HG03196 (cell line): ENCODE data around the gene IL17RA.

Experiments used
- ATAC-seq: cut with Tn5 transposase; IDR thresholded peaks from one replicate; pipeline ENCODE4 v1.9.1; 2021; ENCODE audit not compliant: unreplicated experiment

The IL17RA gene

GRCh38 chr22:17083811-17084441 lies 874 bp upstream of the IL17RA start:
- ATAC-seq: no peak

- ATAC-seq: no peak
Observed at GRCh38 chr22:17085277-17086181, 729 bp downstream of the IL17RA start.

DNA sequence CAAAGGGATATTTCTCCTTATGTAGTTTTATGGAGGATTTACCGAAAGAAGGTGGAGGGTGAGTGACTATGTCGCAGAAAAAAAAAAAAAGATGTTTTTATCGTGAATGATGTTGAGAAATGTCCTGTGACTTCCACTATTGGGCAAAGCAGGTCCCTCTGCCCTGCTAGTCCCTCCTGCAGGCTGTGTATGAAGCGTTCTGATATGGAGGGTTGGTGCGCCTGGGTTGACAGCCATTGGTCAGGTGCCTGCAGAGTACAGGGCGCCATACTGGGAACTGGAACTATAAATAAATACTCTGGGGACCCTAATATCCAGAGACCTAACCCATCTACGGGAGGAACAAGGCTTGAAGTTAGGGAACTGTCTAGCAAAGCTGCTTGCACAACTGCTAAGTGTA lies 1.5 kb downstream of the IL17RA start:
- no peak for ATAC-seq

GRCh38 chr22:17086788-17087497 lies 2.1 kb downstream of the IL17RA start:
- ATAC-seq: no peak

GRCh38 chr22:17087498-17088131 lies 2.8 kb downstream of the IL17RA start:
- ATAC-seq: peak; percentile 42

- no peak for ATAC-seq
Observed at GRCh38 chr22:17090550-17090949, 5.8 kb downstream of the IL17RA start.

DNA sequence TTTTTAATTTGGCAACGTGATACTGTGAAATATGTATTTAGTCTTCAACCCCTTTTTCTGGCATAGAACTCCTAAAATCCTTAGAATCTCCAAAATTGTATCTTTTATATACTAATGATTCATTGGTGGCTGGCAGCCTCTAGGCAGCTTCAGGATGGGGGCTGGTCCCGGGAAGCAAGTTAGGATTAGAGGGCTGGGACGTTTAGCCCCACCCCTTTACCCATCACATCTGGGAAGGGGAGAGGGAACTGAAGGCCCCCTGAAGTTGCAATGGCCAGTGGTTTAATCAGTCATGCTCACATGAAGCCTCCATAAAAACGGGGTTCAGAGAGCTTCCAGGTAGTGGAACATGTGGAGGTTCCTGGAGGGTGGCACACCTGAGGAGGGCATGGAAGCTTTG lies 7.1 kb downstream of the IL17RA start:
- no peak for ATAC-seq

- ATAC-seq: no peak
Observed at GRCh38 chr22:17093081-17093480, 8.3 kb downstream of the IL17RA start.

GRCh38 chr22:17095538-17095937 lies 10.7 kb downstream of the IL17RA start:
- no peak for ATAC-seq

GRCh38 chr22:17096071-17096470 lies 11.3 kb downstream of the IL17RA start:
- no peak for ATAC-seq

DNA sequence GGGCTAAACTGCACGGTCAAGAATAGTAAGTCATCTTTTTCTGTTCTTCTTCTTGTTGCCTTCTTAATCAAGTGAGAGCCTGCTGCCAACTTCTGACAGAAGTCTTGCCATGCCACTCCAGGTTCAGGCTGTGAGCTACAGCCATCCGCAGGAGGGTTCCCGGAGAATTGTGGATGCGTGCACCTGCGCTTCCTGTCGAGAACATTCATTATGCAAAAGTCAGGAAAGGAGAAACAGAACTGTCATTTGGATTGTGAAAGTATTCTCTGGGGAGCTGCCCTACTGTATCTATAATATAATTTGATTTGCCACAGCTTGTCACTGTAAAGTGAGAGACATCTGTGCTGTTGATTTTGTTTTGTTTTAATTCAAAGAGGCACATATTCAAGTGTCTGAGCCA lies 12.3 kb downstream of the IL17RA start:
- no peak for ATAC-seq

- no peak for ATAC-seq
Observed at GRCh38 chr22:17097701-17098100, 12.9 kb downstream of the IL17RA start.

- no peak for ATAC-seq
Observed at GRCh38 chr22:17098379-17098819, 13.6 kb downstream of the IL17RA start.

- no peak for ATAC-seq
Observed at GRCh38 chr22:17100621-17101020, 15.8 kb downstream of the IL17RA start.

DNA sequence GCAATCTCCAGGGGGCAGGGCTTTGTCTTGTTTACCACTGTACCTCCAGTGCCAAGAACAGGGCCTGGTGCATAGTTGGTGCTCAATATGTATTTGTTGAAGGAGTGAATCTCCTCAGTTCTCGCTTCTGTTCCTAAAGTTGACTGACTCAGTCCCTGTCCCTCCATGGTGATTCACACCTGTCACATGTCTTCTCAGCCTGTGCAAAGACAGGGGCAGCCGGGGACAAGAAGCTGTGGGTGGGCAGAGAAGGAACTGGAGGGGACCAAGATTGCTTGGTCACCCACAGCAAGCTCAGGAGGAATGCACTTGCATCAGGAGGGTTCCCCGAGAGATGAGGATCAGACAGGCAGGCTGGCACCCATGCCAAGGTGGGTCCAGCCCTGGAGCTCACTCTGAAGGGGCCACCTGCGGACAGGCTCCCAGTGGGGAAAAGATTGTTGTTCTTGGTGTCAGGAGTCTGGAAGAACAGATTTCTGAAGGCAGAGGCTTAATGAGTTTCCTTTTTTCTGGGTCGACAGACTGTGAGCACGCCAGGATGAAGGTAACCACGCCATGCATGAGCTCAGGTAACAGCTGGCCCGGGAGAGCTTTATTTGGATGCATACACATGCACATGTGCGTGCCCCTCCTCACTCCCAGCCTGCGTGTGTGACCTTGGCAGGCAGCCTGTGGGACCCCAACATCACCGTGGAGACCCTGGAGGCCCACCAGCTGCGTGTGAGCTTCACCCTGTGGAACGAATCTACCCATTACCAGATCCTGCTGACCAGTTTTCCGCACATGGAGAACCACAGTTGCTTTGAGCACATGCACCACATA lies 16.9 kb downstream of the IL17RA start:
- ATAC-seq: no peak

GRCh38 chr22:17102297-17102667 lies 17.5 kb downstream of the IL17RA start:
- ATAC-seq: no peak

DNA sequence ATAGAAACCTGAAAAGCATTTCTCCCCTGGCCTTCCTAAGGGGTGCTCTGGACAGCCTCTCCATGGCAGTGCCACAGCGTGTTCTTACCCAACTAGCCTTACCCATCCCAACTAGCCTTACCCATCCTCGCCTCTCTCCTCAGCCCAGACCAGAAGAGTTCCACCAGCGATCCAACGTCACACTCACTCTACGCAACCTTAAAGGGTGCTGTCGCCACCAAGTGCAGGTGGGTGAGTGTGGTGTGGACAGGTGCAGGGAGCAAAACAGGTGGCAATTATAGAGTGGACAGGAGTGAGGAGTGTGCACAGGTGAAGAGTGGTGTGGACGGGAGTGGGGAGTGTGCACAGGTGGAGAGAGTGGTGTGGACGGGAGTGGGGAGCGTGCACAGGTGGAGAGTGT lies 18.6 kb downstream of the IL17RA start:
- ATAC-seq: no peak

DNA sequence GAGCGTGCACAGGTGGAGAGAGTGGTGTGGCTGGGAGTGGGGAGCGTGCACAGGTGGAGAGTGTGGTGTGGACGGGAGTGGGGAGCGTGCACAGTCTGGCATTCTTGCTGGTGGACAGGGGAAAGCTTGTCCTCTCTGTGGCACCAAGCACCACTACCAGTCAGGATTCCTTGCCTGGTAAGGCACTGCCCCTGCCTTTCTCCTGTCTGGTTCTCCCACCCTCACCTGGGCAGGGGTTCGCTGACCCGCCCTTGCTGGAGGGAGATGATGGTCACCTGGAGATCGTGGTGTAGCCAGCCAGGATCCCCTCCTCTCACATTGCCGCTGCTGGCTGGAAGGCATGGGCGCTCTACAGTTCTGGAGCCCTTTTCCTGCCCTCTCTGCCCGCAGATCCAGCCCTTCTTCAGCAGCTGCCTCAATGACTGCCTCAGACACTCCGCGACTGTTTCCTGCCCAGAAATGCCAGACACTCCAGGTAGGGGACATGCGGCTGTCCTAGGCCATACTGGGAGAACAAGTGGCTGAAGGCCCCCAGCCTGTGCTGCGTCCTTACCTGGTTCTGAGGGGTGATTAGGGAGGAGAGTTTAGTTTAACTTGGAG lies 19.6 kb downstream of the IL17RA start:
- no peak for ATAC-seq

DNA sequence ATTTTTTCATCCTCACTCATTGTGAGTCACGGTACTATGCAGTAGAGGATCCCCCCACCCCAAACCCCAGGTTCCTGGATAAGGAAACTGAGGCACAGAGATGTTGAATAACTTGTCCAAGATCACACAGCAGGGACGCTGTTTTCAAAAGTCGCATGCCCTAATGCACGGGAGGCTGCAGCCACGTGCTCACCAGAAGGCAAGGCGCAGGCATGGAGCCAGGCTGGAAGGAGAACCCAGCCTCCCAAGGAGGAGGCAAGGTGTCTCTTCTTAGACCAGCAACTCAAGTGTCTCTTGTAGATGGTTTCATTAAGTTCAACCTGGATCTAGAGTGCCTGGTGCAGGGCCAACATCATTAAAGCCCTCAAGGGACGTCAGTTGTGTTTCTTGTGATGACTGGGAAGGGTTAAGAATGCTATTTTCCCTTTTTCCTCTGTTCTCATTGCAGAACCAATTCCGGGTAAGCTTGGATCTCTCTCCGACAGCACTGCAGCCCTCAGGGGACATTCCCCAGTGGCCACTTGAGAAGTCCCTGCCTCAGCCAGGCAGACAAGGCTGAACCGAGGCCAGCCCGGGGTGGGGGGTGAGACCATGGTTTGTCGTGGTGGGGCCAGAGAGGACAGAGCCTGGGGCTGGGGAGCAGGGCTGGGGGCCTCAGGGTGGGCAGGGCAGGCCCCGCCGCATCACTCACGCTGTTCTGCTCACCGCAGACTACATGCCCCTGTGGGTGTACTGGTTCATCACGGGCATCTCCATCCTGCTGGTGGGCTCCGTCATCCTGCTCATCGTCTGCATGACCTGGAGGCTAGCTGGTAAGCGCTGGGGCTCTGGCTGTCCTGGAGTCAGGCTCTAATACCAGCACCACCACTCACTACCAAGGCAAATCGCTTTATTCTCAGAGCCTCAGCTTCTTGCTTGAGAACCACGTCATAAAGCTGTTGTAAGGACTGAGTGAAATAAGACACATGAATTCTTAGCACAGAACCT lies 20.6 kb downstream of the IL17RA start:
- no peak for ATAC-seq
